ENCODE data around the gene TNFRSF13B. TPM values are rescaled to one million over a fixed set of nuclear protein-coding genes. Genes with fewer than 3 reads are reported as not detected.

TNFRSF13B gene
- total and polyA plus RNA-seq, 2 experiments from 2014 or later: 0.24 TPM; not detected in 1

- Mint-ChIP-seq H3K36me3 (ENCODE audit: low read depth) (no peaks in the 10 kb centered on the region; the same call in 2 of the 3 replicates), H3K27me3 (ENCODE audit: insufficient read depth, low read depth, poor library complexity) (peaks cover 10% of the 10 kb centered on the region), H3K9me3 (no peaks in the 10 kb centered on the region), H3K27ac (no peak overlapping the region), H3K4me1 (peaks cover 8% of the 10 kb centered on the region), H3K4me3 (no peak overlapping the region)
- H3K27me3 ChIP-seq (ENCODE audit: insufficient read depth): no peaks in the 10 kb centered on the region
- H3F3A ChIP-seq (replicated peaks; ENCODE audit: low read depth): no peaks in the 10 kb centered on the region
- no peaks in the 10 kb centered on the region for H3K36me3 ChIP-seq (ENCODE audit: insufficient read depth)
- no peak overlapping the region for H3K27ac ChIP-seq (ENCODE audit: low read depth)
- H3K4me3 ChIP-seq: no peak overlapping the region
- no peaks in the 10 kb centered on the region for H4K20me1 ChIP-seq (replicated peaks; ENCODE audit: insufficient read depth)
- DNase-seq (ENCODE audit: low spot score) (no peak), ATAC-seq (no peak)
- no peak overlapping the region for H2AFZ ChIP-seq
- TF ChIP-seq JUNB (IDR thresholded peaks at IDR 0.05; ENCODE audit: unreplicated experiment) (no peak), ETS1 (IDR thresholded peaks at IDR 0.05) (no peak), STAT1 (IDR thresholded peaks at IDR 0.05; ENCODE audit: unreplicated experiment) (no peak), REST (IDR thresholded peaks at IDR 0.05; ENCODE audit: unreplicated experiment) (no peak), EZH2phosphoT487 (IDR thresholded peaks at IDR 0.05; ENCODE audit: unreplicated experiment) (no peak), ZNF331 (CRISPR knock-in tag; IDR thresholded peaks at IDR 0.05; ENCODE audit: low read depth) (no peak), ZNF462 (CRISPR knock-in tag; IDR thresholded peaks at IDR 0.05) (no peak), POLR2AphosphoS5 (IDR thresholded peaks at IDR 0.05; ENCODE audit: low read depth) (no peak), ZNF114 (CRISPR knock-in tag; IDR thresholded peaks at IDR 0.05) (no peak), EZH2 (IDR thresholded peaks at IDR 0.05; ENCODE audit: low read depth, unreplicated experiment) (no peak), NANOG (IDR thresholded peaks at IDR 0.05; ENCODE audit: borderline replicate concordance) (no peak), CTCF (conservative IDR thresholded peaks at IDR 0.05; ENCODE audit: low read depth in 2 of 2) (no peak), CREB1 (CRISPR knock-in tag; IDR thresholded peaks at IDR 0.05; ENCODE audit: low read depth) (no peak)
- no peak overlapping the region for H3K4me2 ChIP-seq
- H3K79me2 ChIP-seq (replicated peaks; ENCODE audit: insufficient read depth): no peaks in the 10 kb centered on the region
- H3K9me2 ChIP-seq (ENCODE audit: insufficient read depth): no peaks in the 10 kb centered on the region
- no peaks in the 10 kb centered on the region for H3K4me1 ChIP-seq (ENCODE audit: insufficient read depth)
Measured at GRCh38 chr17:16932611-16933010, 39.3 kb downstream of the TNFRSF13B start.
